HT-29 (cell line): Measurements from ENCODE around the gene NUDT7. TPM values are rescaled to one million over a fixed set of nuclear protein-coding genes. Genes with fewer than 3 reads are reported as not detected.

ENCODE experiments used
- DNase-seq: peaks from one replicate; pipeline ENCODE4 v3.0.0-alpha.2; 2015; ENCODE audit warnings: low spot score
- total RNA-seq: library from RNA; depleted of rRNA; stranded (reverse); fragments of >200 nt; shearing (Covaris generic); gene quantifications from 2 replicates; pipeline ENCODE4 v1.2.3, GENCODE V29; 2014

The NUDT7 gene
- total RNA-seq, 1 experiment from 2014 or later, result 1.5 TPM

GRCh38 chr16:77724174-77724573 lies 1.9 kb downstream of the NUDT7 start:
- DNase-seq, result no peak

- no peak for DNase-seq
Measured at GRCh38 chr16:77729951-77730350, 7.6 kb downstream of the NUDT7 start.

- no peak for DNase-seq
Measured at GRCh38 chr16:77732241-77732946, 10.1 kb downstream of the NUDT7 start.

- no peak for DNase-seq
Measured at GRCh38 chr16:77736879-77737278, 14.6 kb downstream of the NUDT7 start.

- DNase-seq, result no peak
Measured at GRCh38 chr16:77738706-77739558, 16.6 kb downstream of the NUDT7 start.

- DNase-seq, result no peak
Measured at GRCh38 chr16:77739559-77739892, 17.2 kb downstream of the NUDT7 start.

GRCh38 chr16:77744141-77744540 lies 21.8 kb downstream of the NUDT7 start:
- DNase-seq, result no peak

- no peak for DNase-seq
Measured at GRCh38 chr16:77745972-77746371, 23.7 kb downstream of the NUDT7 start.

GRCh38 chr16:77748421-77749005 lies 26.2 kb downstream of the NUDT7 start:
- no peak for DNase-seq

GRCh38 chr16:77749415-77749814 lies 27.1 kb downstream of the NUDT7 start:
- DNase-seq, result no peak

GRCh38 chr16:77758046-77758445 lies 35.7 kb downstream of the NUDT7 start:
- DNase-seq, result no peak

GRCh38 chr16:77758508-77758907 lies 36.2 kb downstream of the NUDT7 start:
- no peak for DNase-seq

GRCh38 chr16:77759201-77759600 lies 36.9 kb downstream of the NUDT7 start:
- DNase-seq, result no peak

GRCh38 chr16:77759821-77760220 lies 37.5 kb downstream of the NUDT7 start:
- no peak for DNase-seq

- no peak for DNase-seq
Measured at GRCh38 chr16:77760800-77761199, 38.5 kb downstream of the NUDT7 start.

- no peak for DNase-seq
Measured at GRCh38 chr16:77761204-77761603, 38.9 kb downstream of the NUDT7 start.

GRCh38 chr16:77762262-77762661 lies 39.9 kb downstream of the NUDT7 start:
- no peak for DNase-seq

GRCh38 chr16:77763994-77764393 lies 41.7 kb downstream of the NUDT7 start:
- no peak for DNase-seq

- no peak for DNase-seq
Measured at GRCh38 chr16:77767211-77767610, 44.9 kb downstream of the NUDT7 start.

- DNase-seq, result no peak
Measured at GRCh38 chr16:77767826-77768225, 45.5 kb downstream of the NUDT7 start.

GRCh38 chr16:77775911-77776909 lies 53.9 kb downstream of the NUDT7 start:
- no peak for DNase-seq
